ENCODE data around the gene ILKAP. TPM values are rescaled to one million over a fixed set of nuclear protein-coding genes. Genes with fewer than 3 reads are reported as not detected.

ILKAP gene
- total RNA-seq, 1 experiment from 2014 or later, result 41.5 TPM

DNA sequence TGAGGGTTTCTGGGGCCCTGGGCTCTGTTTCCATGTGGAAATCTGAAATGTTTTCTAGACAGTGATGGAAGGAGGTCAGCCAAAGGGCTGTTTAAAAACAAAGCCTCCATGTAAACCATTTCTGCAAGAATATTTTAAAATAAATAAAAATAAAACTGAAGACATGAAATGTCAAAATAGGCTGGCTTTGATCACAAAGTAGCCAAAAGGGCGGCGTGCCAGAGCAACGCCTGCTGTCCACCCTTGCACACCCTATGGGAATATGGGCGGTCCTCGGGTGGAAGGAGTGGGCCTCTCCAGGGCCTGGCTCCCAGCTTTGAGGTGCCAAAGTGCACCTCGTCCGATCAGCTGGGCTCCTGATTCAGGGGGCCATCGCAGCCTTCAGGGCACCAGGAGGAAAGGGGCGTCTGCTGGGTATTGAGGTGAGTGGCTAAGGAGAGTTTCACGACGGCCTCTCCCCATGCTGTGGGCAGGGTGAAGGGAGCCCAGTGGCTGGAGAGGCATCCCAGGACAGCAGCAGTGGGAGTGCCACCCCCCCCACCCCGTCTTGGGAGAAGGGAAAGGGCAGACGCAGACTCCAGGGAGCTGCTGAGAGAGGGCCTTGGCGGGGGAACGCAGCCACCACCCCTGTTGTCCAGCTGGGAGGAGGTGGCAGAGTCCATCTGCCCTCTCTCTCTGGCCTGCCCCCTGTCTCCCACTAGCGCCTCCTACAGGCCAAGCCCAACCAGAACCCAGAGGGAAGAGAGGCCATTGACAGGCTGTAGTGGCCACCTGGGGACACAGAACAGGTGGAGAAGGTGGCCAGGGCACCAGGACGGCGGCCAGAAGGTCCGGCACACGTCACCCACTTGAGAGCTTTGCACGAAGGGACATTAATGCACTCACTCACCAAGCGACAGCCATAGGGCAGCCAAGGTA lies 50.5 kb downstream of the ILKAP start:
- H2BK15ac ChIP-seq (ENCODE audit: low read depth, low read length), result no peak overlapping the region
- no peaks in the 10 kb centered on the region for H3K27me3 ChIP-seq (ENCODE audit: insufficient read depth, low read length)
- H2BK120ac ChIP-seq (ENCODE audit: low read depth, low read length, poor library complexity, severe bottlenecking), result no peak overlapping the region
- WGBS (ENCODE audit: extremely low coverage, insufficient read length, low lambda C conversion rate), result no CpG with 5 or more reads among the region's 22 CpGs
- no peaks in the 10 kb centered on the region for H3K79me1 ChIP-seq (ENCODE audit: insufficient read depth, low read depth, low read length, poor library complexity, severe bottlenecking)
- no peak overlapping the region for H3K9ac ChIP-seq (ENCODE audit: extremely low read depth, insufficient read length, low read length)
- H3K14ac ChIP-seq (ENCODE audit: insufficient read depth, low read length), result no peak overlapping the region
- Mint-ChIP-seq H3K4me1 (peaks cover 6 to 10% of the 10 kb centered on the region in 2 experiments), H3K27me3 (ENCODE audit: low read depth) (peaks cover 3% of the 10 kb centered on the region; the same call in 1 of the 2 replicates), H3K36me3 (ENCODE audit: insufficient read depth in 1 of 3, low read depth in 3 of 3) (no peaks in the 10 kb centered on the region; a peak in 2 of 7 replicates), H3K9me3 (no peaks in the 10 kb centered on the region), H3K4me3 (no peak overlapping the region), H3K27ac (peak overlapping the region in 1 of 3 experiments; percentile 62; a peak in 1 of 7 replicates)
- H4K20me1 ChIP-seq (ENCODE audit: control insufficient read depth, insufficient read depth, insufficient read length), result no peaks in the 10 kb centered on the region
- no peaks in the 10 kb centered on the region for H3K4me1 ChIP-seq (ENCODE audit: insufficient read depth, low read length)
- no peak overlapping the region for H4K8ac ChIP-seq (replicated peaks; ENCODE audit: insufficient read length, low read depth, low read length)
- H4K5ac ChIP-seq (ENCODE audit: insufficient read length, low read depth, low read length), result no peak overlapping the region
- no peaks in the 10 kb centered on the region for H3K9me3 ChIP-seq (ENCODE audit: control insufficient read depth, low read depth, low read length)
- TF ChIP-seq, protein P1, sequence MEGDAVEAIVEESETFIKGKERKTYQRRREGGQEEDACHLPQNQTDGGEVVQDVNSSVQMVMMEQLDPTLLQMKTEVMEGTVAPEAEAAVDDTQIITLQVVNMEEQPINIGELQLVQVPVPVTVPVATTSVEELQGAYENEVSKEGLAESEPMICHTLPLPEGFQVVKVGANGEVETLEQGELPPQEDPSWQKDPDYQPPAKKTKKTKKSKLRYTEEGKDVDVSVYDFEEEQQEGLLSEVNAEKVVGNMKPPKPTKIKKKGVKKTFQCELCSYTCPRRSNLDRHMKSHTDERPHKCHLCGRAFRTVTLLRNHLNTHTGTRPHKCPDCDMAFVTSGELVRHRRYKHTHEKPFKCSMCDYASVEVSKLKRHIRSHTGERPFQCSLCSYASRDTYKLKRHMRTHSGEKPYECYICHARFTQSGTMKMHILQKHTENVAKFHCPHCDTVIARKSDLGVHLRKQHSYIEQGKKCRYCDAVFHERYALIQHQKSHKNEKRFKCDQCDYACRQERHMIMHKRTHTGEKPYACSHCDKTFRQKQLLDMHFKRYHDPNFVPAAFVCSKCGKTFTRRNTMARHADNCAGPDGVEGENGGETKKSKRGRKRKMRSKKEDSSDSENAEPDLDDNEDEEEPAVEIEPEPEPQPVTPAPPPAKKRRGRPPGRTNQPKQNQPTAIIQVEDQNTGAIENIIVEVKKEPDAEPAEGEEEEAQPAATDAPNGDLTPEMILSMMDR (conservative IDR thresholded peaks at IDR 0.05), result peak; percentile 54
- H3K4me2 ChIP-seq (ENCODE audit: insufficient read depth, insufficient read length, low read length), result no peak overlapping the region
- no peak overlapping the region for H3K18ac ChIP-seq (ENCODE audit: insufficient read length, low read depth, low read length)
- no peak overlapping the region for H2BK20ac ChIP-seq (ENCODE audit: low read depth, low read length, poor library complexity, severe bottlenecking)
- no peak overlapping the region for H3K4ac ChIP-seq (ENCODE audit: low read depth, low read length)
- no peaks in the 10 kb centered on the region for H3K79me2 ChIP-seq (ENCODE audit: insufficient read depth, low read length)
- H4K91ac ChIP-seq (ENCODE audit: insufficient read length, low read depth, low read length), result no peak overlapping the region
- no peak overlapping the region for H2AFZ ChIP-seq (ENCODE audit: low read length)
- H3K27ac ChIP-seq (ENCODE audit: insufficient read length, low read depth, low read length), result no peak overlapping the region
- no peak for DNase-seq
- H2BK5ac ChIP-seq (ENCODE audit: insufficient read length, low read length), result no peak overlapping the region
- H3K56ac ChIP-seq (ENCODE audit: insufficient read length, low read depth, low read length), result no peak overlapping the region
- H3K23ac ChIP-seq (ENCODE audit: insufficient read length, low read depth, low read length), result no peak overlapping the region
- H3K23me2 ChIP-seq (ENCODE audit: insufficient read length, low read depth, low read length, poor library complexity, severe bottlenecking), result peaks cover under 1% of the 10 kb centered on the region
- no peak overlapping the region for H3T11ph ChIP-seq (ENCODE audit: low read length)
- no peak overlapping the region for H2AK5ac ChIP-seq (ENCODE audit: insufficient read length, low read length)
- H2BK12ac ChIP-seq (ENCODE audit: insufficient read length, low read depth, low read length), result no peak overlapping the region

Data from H9 (cell line).